ENCODE results near the gene TAF6L.
A peak's percentile ranks its signal among the peaks of the same experiment; 100 is the strongest.

DNA sequence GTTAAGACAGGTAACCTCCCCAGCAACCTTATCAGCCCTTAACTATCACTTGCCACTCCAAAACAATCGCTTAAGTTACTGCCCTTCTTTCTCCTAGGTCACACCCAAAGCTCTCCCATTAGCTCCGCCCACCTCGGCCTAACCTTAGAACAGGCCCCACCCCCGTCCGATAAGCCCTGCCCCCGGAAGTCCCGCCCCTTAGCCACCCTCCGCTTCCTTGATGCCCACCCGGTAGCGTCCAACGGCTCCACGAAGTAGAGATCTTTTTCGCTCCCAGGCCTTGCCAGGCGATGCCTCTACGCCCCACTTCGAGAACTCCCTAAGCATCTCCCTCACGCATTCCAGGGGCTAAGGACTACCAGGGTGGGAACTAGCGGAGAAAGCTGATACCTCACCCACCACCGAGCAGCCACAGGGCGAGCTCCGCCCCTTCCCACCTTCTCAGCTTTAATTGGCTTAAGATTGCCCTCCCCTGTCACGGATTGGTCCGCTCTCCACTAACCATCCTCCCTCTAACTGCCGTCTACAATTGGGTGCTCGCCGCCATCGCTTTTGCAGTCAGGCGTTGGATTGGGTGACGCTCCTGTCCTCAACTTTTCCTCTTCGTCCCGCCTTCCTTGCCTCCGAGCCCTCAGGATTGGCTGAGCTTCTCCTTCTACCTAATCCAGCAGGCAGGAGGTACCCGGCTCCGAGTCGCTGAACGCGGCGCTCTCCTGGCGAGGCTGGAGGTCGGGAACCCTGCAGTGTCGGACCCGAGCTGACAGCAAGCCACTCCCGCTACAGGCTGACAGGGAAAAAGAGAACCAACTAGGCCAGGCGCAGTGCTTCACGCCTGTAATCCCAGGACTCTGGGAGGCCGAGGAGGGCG is 17.2 kb upstream of the TAF6L start, which contains the start of gene ZBTB3:
- TF ChIP-seq CTCF (IDR thresholded peaks at IDR 0.05): peak in 1 of 3 donors; percentile 24
- peak; percentile 81 for TF ChIP-seq POLR2A (IDR thresholded peaks at IDR 0.05)
- TF ChIP-seq EP300 (IDR thresholded peaks at IDR 0.05): peak; percentile 63

Measured in ovary (tissue), 3 donors.